IMR-90 (cell line): ENCODE measurements around the gene DHFR. TPM values are rescaled to one million over a fixed set of nuclear protein-coding genes. Genes with fewer than 3 reads are reported as not detected.

Experiments used
- ATAC-seq: fragments of 200-7000 bp; cut with Tn5 transposase; 2 replicates; pipeline ENCODE4 v1.9.1; 2020; ENCODE audit warnings: low read depth, mild to moderate bottlenecking, moderate library complexity
- BruUV-seq: library from RNA; stranded (reverse); fragments of 400-500 nt; replicated peaks from 2 replicates; lab custom pipeline; 2021; lab: Mats Ljungman, UMichigan
- CTCF ChIA-PET: fragments of 300-600 bp; formaldehyde crosslinking; extraction: SDS; loops from one replicate; lab custom pipeline; 2021; ENCODE audit warnings: antibody characterized with exemption; lab: Yijun Ruan, JAX
- POLR2A ChIA-PET: fragments of 300-600 bp; sonication (Branson Sonifier 250); formaldehyde crosslinking; loops from one replicate; lab custom pipeline; 2022; ENCODE audit warnings: antibody characterized with exemption; ENCODE audit not compliant: unreplicated experiment; lab: Charles Lee
- DNase-seq: peaks from one replicate; pipeline ENCODE4 v3.0.0; 2013
- H2AFZ ChIP-seq: replicated peaks from 2 replicates; pipeline ENCODE3; 2013; ENCODE audit warnings: low read length, mild to moderate bottlenecking; ENCODE audit not compliant: poor library complexity
- H2AK5ac ChIP-seq: 2 replicates; pipeline ENCODE4 v1.6.1; 2013; ENCODE audit warnings: low read depth, low read length, inconsistent platforms
- H2AK9ac ChIP-seq: replicated peaks from 2 replicates; pipeline ENCODE3; 2013; ENCODE audit warnings: mild to moderate bottlenecking, low read depth, low read length, moderate library complexity; ENCODE audit not compliant: poor library complexity
- H2BK120ac ChIP-seq: 2 replicates; pipeline ENCODE4 v1.6.1; 2013; ENCODE audit warnings: low read depth, low read length, inconsistent platforms
- H2BK15ac ChIP-seq: 3 replicates; pipeline ENCODE4 v1.6.1; 2013; ENCODE audit warnings: low read depth, low read length, inconsistent platforms
- H2BK20ac ChIP-seq: 2 replicates; pipeline ENCODE4 v1.6.1; 2013; ENCODE audit warnings: low read depth, mild to moderate bottlenecking, inconsistent platforms, low read length, moderate library complexity
- H2BK5ac ChIP-seq: 2 replicates; pipeline ENCODE4 v1.6.1; 2013; ENCODE audit warnings: mild to moderate bottlenecking, low read depth, low read length, inconsistent platforms; ENCODE audit not compliant: poor library complexity, severe bottlenecking
- H3K14ac ChIP-seq: replicated peaks from 2 replicates; pipeline ENCODE4 v1.6.1; 2013; ENCODE audit warnings: low read depth, low read length, inconsistent platforms
- H3K18ac ChIP-seq: 2 replicates; pipeline ENCODE4 v1.6.1; 2013; ENCODE audit warnings: low read depth, low read length, control low read depth
- H3K23ac ChIP-seq: 2 replicates; pipeline ENCODE4 v1.6.1; 2013; ENCODE audit warnings: low read depth, low read length, inconsistent platforms
- H3K27ac ChIP-seq: 2 replicates; pipeline ENCODE4 v1.5.1; 2013; ENCODE audit warnings: mild to moderate bottlenecking, control low read depth, low read length; ENCODE audit not compliant: insufficient read depth
- H3K27me3 ChIP-seq: 2 replicates; pipeline ENCODE4 v1.6.1; 2013; ENCODE audit warnings: low read length; ENCODE audit not compliant: control insufficient read depth, insufficient read depth
- H3K36me3 ChIP-seq: 2 replicates; pipeline ENCODE4 v1.6.1; 2013; ENCODE audit warnings: low read length, mixed read lengths; ENCODE audit not compliant: control insufficient read depth, insufficient read depth
- H3K4ac ChIP-seq: 2 replicates; pipeline ENCODE4 v1.6.1; 2013; ENCODE audit warnings: low read depth, low read length, inconsistent platforms
- H3K4me1 ChIP-seq: 2 replicates; pipeline ENCODE4 v1.6.1; 2013; ENCODE audit warnings: low read length, mixed read lengths; ENCODE audit not compliant: control insufficient read depth, insufficient read depth
- H3K4me2 ChIP-seq: 2 replicates; pipeline ENCODE4 v1.6.1; 2013; ENCODE audit warnings: low read depth, mild to moderate bottlenecking, control low read depth, low read length, moderate library complexity
- H3K4me3 ChIP-seq: 2 replicates; pipeline ENCODE4 v1.5.1; 2013; ENCODE audit warnings: low read depth, mild to moderate bottlenecking, control low read depth, low read length, moderate library complexity; ENCODE audit not compliant: insufficient read depth
- H3K56ac ChIP-seq: 2 replicates; pipeline ENCODE4 v1.6.1; 2013; ENCODE audit warnings: low read length, inconsistent platforms; ENCODE audit not compliant: insufficient read depth; ENCODE audit errors: extremely low read depth
- H3K79me1 ChIP-seq, 2 experiments: 2 replicates each; pipeline ENCODE4 v1.6.1; 2013; ENCODE audit warnings: low read length in 2 of 2, inconsistent platforms in 1 of 2, low read depth in 1 of 2
- H3K9ac ChIP-seq: 2 replicates; pipeline ENCODE4 v1.6.1; 2013; ENCODE audit warnings: low read depth, low read length, control low read depth
- H3K9me1 ChIP-seq: 2 replicates; pipeline ENCODE4 v1.6.1; 2013; ENCODE audit warnings: low read length, inconsistent platforms; ENCODE audit not compliant: insufficient read depth
- H3K9me3 ChIP-seq: 2 replicates; pipeline ENCODE4 v1.6.1; 2013; ENCODE audit warnings: low read length; ENCODE audit not compliant: control insufficient read depth, insufficient read depth
- H4K20me1 ChIP-seq: 2 replicates; pipeline ENCODE4 v1.6.1; 2013; ENCODE audit warnings: low read length, inconsistent platforms; ENCODE audit not compliant: insufficient read depth
- H4K5ac ChIP-seq: 2 replicates; pipeline ENCODE4 v1.6.1; 2013; ENCODE audit warnings: mild to moderate bottlenecking, low read depth, low read length, control low read depth
- H4K8ac ChIP-seq, 2 experiments: 2 replicates each; pipeline ENCODE4 v1.6.1; 2013; ENCODE audit warnings: low read depth in 2 of 2, low read length in 2 of 2, control low read depth in 1 of 2, inconsistent platforms in 1 of 2
- H4K91ac ChIP-seq: 2 replicates; pipeline ENCODE4 v1.6.1; 2013; ENCODE audit warnings: low read depth, low read length, inconsistent platforms; ENCODE audit not compliant: insufficient read depth
- BHLHE40 ChIP-seq: fragments of 150-350 bp; IDR thresholded peaks from 2 replicates; pipeline ENCODE4 v1.6.1; 2016; ENCODE audit warnings: mild to moderate bottlenecking, low read depth, low read length
- CEBPB ChIP-seq: IDR thresholded peaks from 2 replicates; pipeline ENCODE4 v1.6.1; 2012; ENCODE audit warnings: low read depth, low read length, improper control_type of control experiment
- CHD1 ChIP-seq: IDR thresholded peaks from 2 replicates; pipeline ENCODE4 v1.6.1; 2012; ENCODE audit warnings: low read depth, low read length, improper control_type of control experiment
- FOS ChIP-seq: fragments of 150-350 bp; IDR thresholded peaks from 2 replicates; pipeline ENCODE4 v1.6.1; 2016; ENCODE audit warnings: low read depth, low read length
- MAFK ChIP-seq: IDR thresholded peaks from 2 replicates; pipeline ENCODE4 v1.6.1; 2012; ENCODE audit warnings: low read depth, low read length, improper control_type of control experiment
- MAZ ChIP-seq: IDR thresholded peaks from 2 replicates; pipeline ENCODE4 v1.6.1; 2012; ENCODE audit warnings: low read depth, mild to moderate bottlenecking, low read length, improper control_type of control experiment, moderate library complexity, borderline replicate concordance
- MXI1 ChIP-seq: IDR thresholded peaks from 2 replicates; pipeline ENCODE4 v1.6.1; 2012; ENCODE audit warnings: low read depth, mild to moderate bottlenecking, low read length, moderate library complexity, borderline replicate concordance
- NFE2L2 ChIP-seq: fragments of 150-350 bp; IDR thresholded peaks from 2 replicates; pipeline ENCODE4 v1.6.1; 2016; ENCODE audit warnings: low read depth, mild to moderate bottlenecking, low read length
- POLR2A ChIP-seq: IDR thresholded peaks from 2 replicates; pipeline ENCODE4 v1.6.1; 2012; ENCODE audit warnings: mild to moderate bottlenecking, low read depth, low read length
- RAD21 ChIP-seq: IDR thresholded peaks from 2 replicates; pipeline ENCODE4 v1.6.1; 2012; ENCODE audit warnings: low read length, improper control_type of control experiment
- RCOR1 ChIP-seq: IDR thresholded peaks from 2 replicates; pipeline ENCODE4 v1.6.1; 2012; ENCODE audit warnings: mild to moderate bottlenecking, low read length, improper control_type of control experiment; ENCODE audit not compliant: insufficient replicate concordance
- RFX5 ChIP-seq: IDR thresholded peaks from 2 replicates; pipeline ENCODE4 v1.8.0; 2012; ENCODE audit warnings: low read depth, mild to moderate bottlenecking, low read length, moderate library complexity
- SMC3 ChIP-seq: fragments of 150-350 bp; IDR thresholded peaks from 2 replicates; pipeline ENCODE4 v1.6.1; 2016; ENCODE audit warnings: low read depth, mild to moderate bottlenecking, antibody characterized with exemption, low read length, moderate library complexity
- WGBS, 2 experiments: methylation state at CpG; one replicate each; pipeline versions ENCODE4 v1.1.5 to v1.1.7; 2013; ENCODE audit warnings: missing lambda C conversion rate in 2 of 2; ENCODE audit not compliant: insufficient read length in 1 of 2; ENCODE audit errors: extremely low coverage in 2 of 2; 5-methylcytosine and 5-hydroxymethylcytosine counted together
- dilution Hi-C: fragments of 300-500 bp; cut with HindIII; formaldehyde crosslinking; loops from one replicate; pipeline ENCODE4 v1.14.3; 2018; ENCODE audit warnings: low sequenced_read_pairs; ENCODE audit not compliant: unreplicated experiment
- in situ Hi-C: fragments of 300-500 bp; cut with MboI; formaldehyde crosslinking; loops from 3 replicates; pipeline ENCODE4 v1.14.3; 2019; ENCODE audit warnings: low sequenced_read_pairs, inconsistent platforms, mixed read lengths
- intact Hi-C: fragments of 100-400 bp; cut with micrococcal nuclease; formaldehyde crosslinking; loops from 2 replicates; pipeline ENCODE4 v1.10.0; 2022
- polyA plus RNA-seq, 3 experiments: library from polyadenylated mRNA; depleted of rRNA; stranded (reverse); fragments of >200 nt; gene quantifications; 2 replicates each; pipeline ENCODE4 v1.2.3, GENCODE V29; 2012; ENCODE audit warnings: low replicate concordance in 1 of 3
- total RNA-seq: library from RNA; depleted of rRNA; stranded (reverse); fragments of >200 nt; gene quantifications from 2 replicates; pipeline ENCODE4 v1.2.3, GENCODE V29; 2012
- TF ChIP-seq, protein P1 (sequence below): conservative IDR thresholded peaks from 2 replicates; pipeline ENCODE4 v1.5.1; 2012; ENCODE audit warnings: mild to moderate bottlenecking, low read depth, low read length, improper control_type of control experiment
- TF ChIP-seq, protein P2 (sequence below): fragments of 150-350 bp; IDR thresholded peaks from 2 replicates; pipeline ENCODE4 v1.6.1; 2016; ENCODE audit warnings: low read depth, mild to moderate bottlenecking, low read length, moderate library complexity, borderline replicate concordance

Gene DHFR
- total and polyA plus RNA-seq, 2 of the 4 experiments (the other 2 are of a cell fraction), result 20.6 to 29.4 TPM

DNA sequence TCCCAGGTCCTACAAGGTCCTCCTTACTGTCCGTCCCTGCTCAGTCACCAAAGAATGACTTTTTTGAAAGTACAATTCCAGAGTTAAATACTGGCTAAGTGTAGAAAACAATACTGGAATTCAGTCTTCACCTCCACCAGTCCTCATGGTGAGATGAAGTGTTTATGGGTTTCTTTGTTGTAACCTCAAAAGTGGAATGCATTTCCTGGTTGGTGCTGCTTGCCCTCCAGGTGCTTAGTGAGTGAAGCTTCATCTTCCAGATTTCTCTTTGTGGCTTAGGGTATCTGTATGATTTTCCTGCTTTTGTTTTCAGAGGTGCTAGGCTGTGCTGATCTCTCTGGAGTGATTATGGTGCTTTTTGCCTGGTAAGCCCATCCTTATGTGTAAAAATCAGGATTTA lies 49.4 kb upstream of the DHFR start:
- CTCF ChIA-PET, result no interaction called here
- H3K27me3 ChIP-seq, result no peaks in the 10 kb centered on the region
- no TSS peak for BruUV-seq
- H3K23ac ChIP-seq, result no peak overlapping the region
- H3K14ac ChIP-seq, result no peak overlapping the region
- H3K4me1 ChIP-seq, result peaks cover 5% of the 10 kb centered on the region
- H2AK5ac ChIP-seq, result no peak overlapping the region
- no peak overlapping the region for H2BK120ac ChIP-seq
- DNase-seq (no peak), ATAC-seq (no peak)
- no peak overlapping the region for H4K5ac ChIP-seq
- peaks cover 11% of the 10 kb centered on the region; the same call in 1 of the 2 replicates for H3K9me1 ChIP-seq
- no peak overlapping the region for H2BK15ac ChIP-seq
- intact Hi-C loops (no loop called here), dilution Hi-C loops (no loop called here), in situ Hi-C loops (no loop called here)
- H3K18ac ChIP-seq, result no peak overlapping the region
- no peak overlapping the region for H3K4ac ChIP-seq
- POLR2A ChIA-PET, result no interaction called here
- H4K91ac ChIP-seq, result no peak overlapping the region
- no CpG with 5 or more reads among the region's 1 CpG for WGBS, 2 experiments
- no peak overlapping the region for H2BK5ac ChIP-seq
- no peak overlapping the region for H3K9ac ChIP-seq
- H2BK20ac ChIP-seq, result no peak overlapping the region
- H3K36me3 ChIP-seq, result peaks cover 9% of the 10 kb centered on the region
- H3K4me2 ChIP-seq, result no peak overlapping the region
- peaks cover 0 to 9% of the 10 kb centered on the region in 2 experiments; a peak in 2 of 4 replicates for H3K79me1 ChIP-seq
- TF ChIP-seq, protein P1, sequence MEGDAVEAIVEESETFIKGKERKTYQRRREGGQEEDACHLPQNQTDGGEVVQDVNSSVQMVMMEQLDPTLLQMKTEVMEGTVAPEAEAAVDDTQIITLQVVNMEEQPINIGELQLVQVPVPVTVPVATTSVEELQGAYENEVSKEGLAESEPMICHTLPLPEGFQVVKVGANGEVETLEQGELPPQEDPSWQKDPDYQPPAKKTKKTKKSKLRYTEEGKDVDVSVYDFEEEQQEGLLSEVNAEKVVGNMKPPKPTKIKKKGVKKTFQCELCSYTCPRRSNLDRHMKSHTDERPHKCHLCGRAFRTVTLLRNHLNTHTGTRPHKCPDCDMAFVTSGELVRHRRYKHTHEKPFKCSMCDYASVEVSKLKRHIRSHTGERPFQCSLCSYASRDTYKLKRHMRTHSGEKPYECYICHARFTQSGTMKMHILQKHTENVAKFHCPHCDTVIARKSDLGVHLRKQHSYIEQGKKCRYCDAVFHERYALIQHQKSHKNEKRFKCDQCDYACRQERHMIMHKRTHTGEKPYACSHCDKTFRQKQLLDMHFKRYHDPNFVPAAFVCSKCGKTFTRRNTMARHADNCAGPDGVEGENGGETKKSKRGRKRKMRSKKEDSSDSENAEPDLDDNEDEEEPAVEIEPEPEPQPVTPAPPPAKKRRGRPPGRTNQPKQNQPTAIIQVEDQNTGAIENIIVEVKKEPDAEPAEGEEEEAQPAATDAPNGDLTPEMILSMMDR, result no peak
- TF ChIP-seq, protein P2, sequence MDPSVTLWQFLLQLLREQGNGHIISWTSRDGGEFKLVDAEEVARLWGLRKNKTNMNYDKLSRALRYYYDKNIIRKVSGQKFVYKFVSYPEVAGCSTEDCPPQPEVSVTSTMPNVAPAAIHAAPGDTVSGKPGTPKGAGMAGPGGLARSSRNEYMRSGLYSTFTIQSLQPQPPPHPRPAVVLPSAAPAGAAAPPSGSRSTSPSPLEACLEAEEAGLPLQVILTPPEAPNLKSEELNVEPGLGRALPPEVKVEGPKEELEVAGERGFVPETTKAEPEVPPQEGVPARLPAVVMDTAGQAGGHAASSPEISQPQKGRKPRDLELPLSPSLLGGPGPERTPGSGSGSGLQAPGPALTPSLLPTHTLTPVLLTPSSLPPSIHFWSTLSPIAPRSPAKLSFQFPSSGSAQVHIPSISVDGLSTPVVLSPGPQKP, result no peak
- TF ChIP-seq MAZ (no peak), NFE2L2 (no peak), POLR2A (no peak), BHLHE40 (no peak), SMC3 (no peak), CHD1 (no peak), RFX5 (no peak), MXI1 (no peak), MAFK (no peak), CEBPB (no peak), FOS (no peak), RCOR1 (no peak), RAD21 (no peak)
- H3K27ac ChIP-seq, result no peak overlapping the region
- no peaks in the 10 kb centered on the region for H3K9me3 ChIP-seq
- no peak overlapping the region for H3K4me3 ChIP-seq
- H3K56ac ChIP-seq, result no peak overlapping the region
- no peaks in the 10 kb centered on the region for H4K20me1 ChIP-seq
- H2AFZ ChIP-seq, result no peak overlapping the region
- no peak overlapping the region for H2AK9ac ChIP-seq
- no peak overlapping the region for H4K8ac ChIP-seq
